ENCODE measurements around the gene EIF4E1B.

DNA sequence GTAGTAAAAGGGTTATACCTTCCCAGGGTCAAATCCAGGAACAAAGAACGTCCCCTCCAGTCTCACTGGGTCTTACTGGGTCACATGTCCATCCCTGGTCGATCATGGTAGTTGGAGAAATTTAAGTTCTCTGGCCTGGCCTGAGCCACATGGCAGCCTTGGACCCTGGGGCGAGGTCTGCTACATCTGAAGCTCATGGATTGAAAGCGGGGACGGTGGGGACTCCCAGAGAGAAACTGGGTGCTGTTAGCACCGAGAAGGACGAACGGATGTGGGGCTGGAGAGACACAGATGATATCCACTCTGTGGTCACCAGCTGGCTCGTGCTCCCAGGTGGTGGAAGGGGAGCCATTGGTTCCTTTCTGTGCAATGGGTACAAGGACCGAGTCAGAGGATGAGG lies 63.7 kb downstream of the EIF4E1B start:
- TF ChIP-seq CTCF (IDR thresholded peaks at IDR 0.05): no peak
- no peak for TF ChIP-seq POLR2A (IDR thresholded peaks at IDR 0.05)

Data from lower leg skin (tissue), 3 donors.